PC-3 (cell line): Measurements from ENCODE around the gene RAPGEF4. TPM values are rescaled to one million over a fixed set of nuclear protein-coding genes. Genes with fewer than 3 reads are reported as not detected.

Experiments used
- ATAC-seq: fragments of 200-7000 bp; cut with Tn5 transposase; 2 replicates; pipeline ENCODE4 v1.9.1; 2020; ENCODE audit warnings: mild to moderate bottlenecking, moderate library complexity
- BruUV-seq: library from RNA; stranded (reverse); fragments of 400-500 nt; replicated peaks from 2 replicates; lab custom pipeline; 2021; lab: Mats Ljungman, UMichigan
- CTCF ChIA-PET: fragments of 300-600 bp; sonication (Branson Sonifier 250); formaldehyde crosslinking; loops from one replicate; lab custom pipeline; 2022; ENCODE audit warnings: antibody characterized with exemption; lab: Charles Lee
- POLR2A ChIA-PET: fragments of 300-600 bp; sonication (Branson Sonifier 250); formaldehyde crosslinking; loops from one replicate; lab custom pipeline; 2022; ENCODE audit warnings: antibody characterized with exemption; ENCODE audit not compliant: unreplicated experiment; lab: Charles Lee
- DNase-seq: peaks from one replicate; pipeline ENCODE4 v3.0.0-alpha.2; 2015
- H2AFZ ChIP-seq: fragments of 300-600 bp; sonication (generic); 2 replicates; pipeline ENCODE4 v1.6.0; 2016; ENCODE audit warnings: antibody characterized with exemption, low read length
- H3F3A ChIP-seq: fragments of 300-600 bp; sonication (generic); one replicate; pipeline ENCODE4 v1.6.0; 2017; ENCODE audit warnings: antibody characterized with exemption, low read length, control low read depth, mild to moderate bottlenecking; ENCODE audit not compliant: unreplicated experiment
- H3K27ac ChIP-seq: fragments of 300-600 bp; sonication (generic); 2 replicates; pipeline ENCODE4 v1.5.1; 2016; ENCODE audit warnings: mild to moderate bottlenecking, low read length
- H3K27me3 ChIP-seq: fragments of 300-600 bp; sonication (generic); 2 replicates; pipeline ENCODE4 v1.6.1; 2016; ENCODE audit warnings: low read length, mixed read lengths
- H3K36me3 ChIP-seq: fragments of 300-600 bp; sonication (generic); 2 replicates; pipeline ENCODE4 v1.6.1; 2016; ENCODE audit warnings: low read depth, mixed run types, low read length, mixed read lengths
- H3K4me1 ChIP-seq: fragments of 300-600 bp; sonication (generic); 2 replicates; pipeline ENCODE4 v1.5.1; 2016; ENCODE audit warnings: low read length; ENCODE audit not compliant: insufficient read depth
- H3K4me2 ChIP-seq: fragments of 300-600 bp; sonication (generic); 2 replicates; pipeline ENCODE4 v1.6.0; 2016; ENCODE audit warnings: low read length
- H3K4me3 ChIP-seq: fragments of 300-600 bp; sonication (generic); 2 replicates; pipeline ENCODE4 v1.5.1; 2016; ENCODE audit warnings: mild to moderate bottlenecking, low read length, mixed read lengths
- H3K79me2 ChIP-seq: fragments of 300-600 bp; sonication (generic); 2 replicates; pipeline ENCODE4 v1.6.1; 2017; ENCODE audit warnings: low read length, mixed read lengths
- H3K9ac ChIP-seq: fragments of 300-600 bp; sonication (generic); 2 replicates; pipeline ENCODE4 v1.6.0; 2016; ENCODE audit warnings: mild to moderate bottlenecking, low read length
- H3K9me2 ChIP-seq: fragments of 300-600 bp; sonication (generic); replicated peaks from 2 replicates; pipeline ENCODE4 v1.6.1; 2016; ENCODE audit warnings: mixed run types, low read length, mixed read lengths
- H3K9me3 ChIP-seq: fragments of 300-600 bp; sonication (generic); 2 replicates; pipeline ENCODE4 v1.6.1; 2016; ENCODE audit warnings: low read length, mixed read lengths
- H4K20me1 ChIP-seq: fragments of 300-600 bp; sonication (generic); 2 replicates; pipeline ENCODE4 v1.6.1; 2016; ENCODE audit warnings: low read length, mixed read lengths
- EZH2 ChIP-seq: fragments of 300-600 bp; sonication (generic); IDR thresholded peaks from one replicate; pipeline ENCODE4 v1.6.1; 2017; ENCODE audit warnings: antibody characterized with exemption, mild to moderate bottlenecking, low read length; ENCODE audit not compliant: unreplicated experiment
- EZH2phosphoT487 ChIP-seq: fragments of 300-600 bp; sonication (generic); IDR thresholded peaks from 2 replicates; pipeline ENCODE4 v1.6.1; 2018; ENCODE audit warnings: mild to moderate bottlenecking, antibody characterized with exemption, low read length, borderline replicate concordance
- intact Hi-C: fragments of 100-400 bp; cut with micrococcal nuclease; formaldehyde crosslinking; loops from 2 replicates; pipeline ENCODE4 v1.9.0; 2023
- total RNA-seq: library from RNA; depleted of rRNA; stranded (reverse); fragments of >200 nt; gene quantifications from 2 replicates; pipeline ENCODE4 v1.2.3, GENCODE V29; 2014
- TF ChIP-seq, protein P1 (sequence below): fragments of 300-600 bp; sonication (generic); conservative IDR thresholded peaks from 2 replicates; pipeline ENCODE4 v1.5.1; 2017; ENCODE audit warnings: antibody characterized with exemption, low read depth, mild to moderate bottlenecking, low read length

RAPGEF4 gene
- total RNA-seq, 1 experiment from 2014 or later: 0.87 TPM

DNA sequence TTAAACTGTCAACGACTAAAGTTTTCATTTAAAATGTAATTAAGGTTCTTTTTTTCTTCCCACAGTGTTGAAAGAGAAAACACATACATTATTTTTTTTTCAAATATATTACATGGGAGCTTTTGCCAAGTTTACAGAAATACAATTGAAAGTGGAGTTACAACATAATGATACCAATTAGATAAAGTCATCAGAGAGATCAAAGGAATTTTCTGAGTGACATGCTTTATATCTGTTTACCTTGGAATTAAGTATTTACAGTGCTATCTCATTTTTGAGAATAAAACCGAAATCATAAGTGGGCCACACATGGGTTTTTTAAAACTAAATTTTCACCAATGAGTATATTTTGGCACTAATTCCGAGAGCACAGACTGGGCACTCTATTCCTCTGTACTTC is 165.2 kb downstream of the RAPGEF4 start:
- TF ChIP-seq EZH2phosphoT487 (no peak), EZH2 (no peak)
- TF ChIP-seq, protein P1, sequence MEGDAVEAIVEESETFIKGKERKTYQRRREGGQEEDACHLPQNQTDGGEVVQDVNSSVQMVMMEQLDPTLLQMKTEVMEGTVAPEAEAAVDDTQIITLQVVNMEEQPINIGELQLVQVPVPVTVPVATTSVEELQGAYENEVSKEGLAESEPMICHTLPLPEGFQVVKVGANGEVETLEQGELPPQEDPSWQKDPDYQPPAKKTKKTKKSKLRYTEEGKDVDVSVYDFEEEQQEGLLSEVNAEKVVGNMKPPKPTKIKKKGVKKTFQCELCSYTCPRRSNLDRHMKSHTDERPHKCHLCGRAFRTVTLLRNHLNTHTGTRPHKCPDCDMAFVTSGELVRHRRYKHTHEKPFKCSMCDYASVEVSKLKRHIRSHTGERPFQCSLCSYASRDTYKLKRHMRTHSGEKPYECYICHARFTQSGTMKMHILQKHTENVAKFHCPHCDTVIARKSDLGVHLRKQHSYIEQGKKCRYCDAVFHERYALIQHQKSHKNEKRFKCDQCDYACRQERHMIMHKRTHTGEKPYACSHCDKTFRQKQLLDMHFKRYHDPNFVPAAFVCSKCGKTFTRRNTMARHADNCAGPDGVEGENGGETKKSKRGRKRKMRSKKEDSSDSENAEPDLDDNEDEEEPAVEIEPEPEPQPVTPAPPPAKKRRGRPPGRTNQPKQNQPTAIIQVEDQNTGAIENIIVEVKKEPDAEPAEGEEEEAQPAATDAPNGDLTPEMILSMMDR: no peak
- no TSS peak for BruUV-seq
- Histone ChIP-seq H3K27me3 (peaks cover 28% of the 10 kb centered on the region), H2AFZ (no peak overlapping the region), H3K4me2 (no peak overlapping the region), H3K4me3 (no peak overlapping the region), H3F3A (no peaks in the 10 kb centered on the region), H3K27ac (no peak overlapping the region), H3K9me2 (no peaks in the 10 kb centered on the region), H4K20me1 (no peaks in the 10 kb centered on the region), H3K9me3 (no peaks in the 10 kb centered on the region), H3K79me2 (no peaks in the 10 kb centered on the region), H3K4me1 (no peaks in the 10 kb centered on the region), H3K9ac (no peak overlapping the region), H3K36me3 (no peaks in the 10 kb centered on the region)
- intact Hi-C loops: no loop called here
- ChIA-PET CTCF (no interaction called here), POLR2A (no interaction called here)
- DNase-seq (no peak), ATAC-seq (no peak)

DNA sequence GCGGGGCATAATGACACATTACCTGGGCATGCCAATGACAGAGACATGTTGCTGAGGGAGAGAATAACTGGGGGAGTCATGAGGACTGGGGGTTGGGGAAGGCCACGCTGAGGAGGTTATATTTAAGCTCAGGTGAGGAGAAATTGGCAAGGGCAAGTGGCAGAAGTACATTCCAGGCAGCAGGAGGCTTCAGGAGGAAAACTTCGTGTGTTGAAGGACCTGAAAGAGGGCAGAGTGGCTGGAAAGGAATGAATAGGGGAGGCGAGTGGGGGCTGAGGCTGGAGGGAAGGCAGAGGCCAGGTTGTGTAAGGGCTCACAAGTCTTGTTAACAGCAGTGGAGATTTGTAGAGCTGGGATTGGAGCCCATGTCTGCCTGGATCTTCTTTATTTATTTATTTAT is 166.3 kb downstream of the RAPGEF4 start:
- H3K36me3 ChIP-seq: no peaks in the 10 kb centered on the region
- no peaks in the 10 kb centered on the region for H3F3A ChIP-seq
- CTCF ChIA-PET: no interaction called here
- no peak overlapping the region for H3K27ac ChIP-seq
- no peaks in the 10 kb centered on the region for H3K9me2 ChIP-seq
- no peaks in the 10 kb centered on the region for H3K79me2 ChIP-seq
- BruUV-seq: no TSS peak
- no peak overlapping the region for H3K4me2 ChIP-seq
- H3K4me1 ChIP-seq: no peaks in the 10 kb centered on the region
- H3K9me3 ChIP-seq: no peaks in the 10 kb centered on the region
- no peak overlapping the region for H2AFZ ChIP-seq
- no peak for TF ChIP-seq EZH2phosphoT487
- TF ChIP-seq, protein P1: no peak
- no peak for TF ChIP-seq EZH2
- intact Hi-C loops: no loop called here
- no peak for ATAC-seq
- H3K27me3 ChIP-seq: peaks cover 20% of the 10 kb centered on the region; the same call in 1 of the 2 replicates
- no peak overlapping the region for H3K9ac ChIP-seq
- POLR2A ChIA-PET: no interaction called here
- no peak overlapping the region for H3K4me3 ChIP-seq
- no peaks in the 10 kb centered on the region for H4K20me1 ChIP-seq
- no peak for DNase-seq

DNA sequence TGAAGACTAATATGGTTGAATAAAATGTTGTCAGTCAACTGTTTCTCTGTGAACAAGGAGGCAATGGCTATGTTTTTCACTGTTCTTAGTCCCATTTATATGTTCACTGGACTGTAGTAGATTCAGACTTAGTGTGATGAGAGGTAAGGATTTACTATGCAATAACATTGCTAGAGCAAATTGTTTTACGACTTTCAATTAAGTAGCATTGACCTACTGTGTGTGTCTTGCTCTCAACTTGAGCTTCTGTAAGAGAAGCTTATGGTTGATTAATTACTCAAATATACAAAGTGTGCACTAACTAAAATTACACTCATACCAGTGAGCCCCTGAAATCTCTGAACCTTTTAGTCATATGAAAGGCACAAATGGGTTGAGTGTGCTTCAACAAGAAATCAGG is 168.6 kb downstream of the RAPGEF4 start:
- BruUV-seq: no TSS peak
- TF ChIP-seq, protein P1: no peak
- TF ChIP-seq EZH2phosphoT487 (no peak), EZH2 (no peak)

More for the DNA sequence above, 168.6 kb downstream of the RAPGEF4 start:
- no peaks in the 10 kb centered on the region for H3K79me2 ChIP-seq
- no peak overlapping the region for H3K9ac ChIP-seq
- no peak overlapping the region for H3K4me3 ChIP-seq
- ATAC-seq (no peak), DNase-seq (no peak)
- ChIA-PET CTCF (no interaction called here), POLR2A (no interaction called here)
- H3K4me2 ChIP-seq: no peak overlapping the region
- no peak overlapping the region for H2AFZ ChIP-seq
- H3K27ac ChIP-seq: no peak overlapping the region
- H3K4me1 ChIP-seq: no peaks in the 10 kb centered on the region
- H3K27me3 ChIP-seq: 0 out of 2 replicates have a peak, but pooled peaks cover 2% of the 10 kb centered on the region
- no peaks in the 10 kb centered on the region for H4K20me1 ChIP-seq
- H3F3A ChIP-seq: no peaks in the 10 kb centered on the region
- no peaks in the 10 kb centered on the region for H3K9me3 ChIP-seq
- H3K9me2 ChIP-seq: no peaks in the 10 kb centered on the region
- intact Hi-C loops: no loop called here
- H3K36me3 ChIP-seq: no peaks in the 10 kb centered on the region
